Activated B cell treated with CpG ODN at 0.5 μM for 24 hours (primary cell): ENCODE measurements around the gene SLC6A6. TPM values are rescaled to one million over a fixed set of nuclear protein-coding genes. Genes with fewer than 3 reads are reported as not detected.

Source experiments
- ATAC-seq: fragments of 200-7000 bp; cut with Tn5 transposase; one replicate; pipeline ENCODE4 v1.10.0; 2021; ENCODE audit warnings: low read depth, mild to moderate bottlenecking, moderate library complexity
- CTCF ChIA-PET: fragments of 350-600 bp; sonication (Branson Sonifier 250); formaldehyde crosslinking; loops from one replicate; lab custom pipeline; 2021; ENCODE audit warnings: antibody characterized with exemption; lab: Charles Lee
- POLR2A ChIA-PET: fragments of 350-600 bp; sonication (Branson Sonifier 250); formaldehyde crosslinking; loops from one replicate; lab custom pipeline; 2021; ENCODE audit warnings: antibody characterized with exemption; lab: Charles Lee
- DNase-seq: peaks from one replicate; pipeline ENCODE4 v3.0.0; 2022
- H3K27ac Mint-ChIP-seq: one replicate; pipeline ENCODE4 v1.8.0; 2020; ENCODE audit warnings: mixed read lengths
- H3K27me3 Mint-ChIP-seq: one replicate; pipeline ENCODE4 v1.8.0; 2021; ENCODE audit warnings: mixed read lengths
- H3K36me3 Mint-ChIP-seq: one replicate; pipeline ENCODE4 v1.8.0; 2021; ENCODE audit warnings: low read depth, mixed read lengths
- H3K4me1 Mint-ChIP-seq: one replicate; pipeline ENCODE4 v1.8.0; 2021; ENCODE audit warnings: mixed read lengths
- H3K4me3 Mint-ChIP-seq: one replicate; pipeline ENCODE4 v1.8.0; 2020; ENCODE audit warnings: mild to moderate bottlenecking, mixed read lengths
- H3K9me3 Mint-ChIP-seq: one replicate; pipeline ENCODE4 v1.8.0; 2020; ENCODE audit warnings: mixed read lengths
- intact Hi-C: fragments of 100-400 bp; cut with micrococcal nuclease; formaldehyde crosslinking; loops from one replicate; pipeline ENCODE4 v1.15.1; 2024
- total RNA-seq: library from RNA; stranded (reverse); gene quantifications from 2 replicates; pipeline ENCODE4 v1.2.3, GENCODE V29; 2022
- TF ChIP-seq, protein P1 (sequence below): fragments of 200-600 bp; IDR thresholded peaks from one replicate; pipeline ENCODE4 v1.8.0; 2022; ENCODE audit warnings: antibody characterized with exemption, mild to moderate bottlenecking

The SLC6A6 gene
- total RNA-seq, 1 donor from 2014 or later: 67.3 TPM

DNA sequence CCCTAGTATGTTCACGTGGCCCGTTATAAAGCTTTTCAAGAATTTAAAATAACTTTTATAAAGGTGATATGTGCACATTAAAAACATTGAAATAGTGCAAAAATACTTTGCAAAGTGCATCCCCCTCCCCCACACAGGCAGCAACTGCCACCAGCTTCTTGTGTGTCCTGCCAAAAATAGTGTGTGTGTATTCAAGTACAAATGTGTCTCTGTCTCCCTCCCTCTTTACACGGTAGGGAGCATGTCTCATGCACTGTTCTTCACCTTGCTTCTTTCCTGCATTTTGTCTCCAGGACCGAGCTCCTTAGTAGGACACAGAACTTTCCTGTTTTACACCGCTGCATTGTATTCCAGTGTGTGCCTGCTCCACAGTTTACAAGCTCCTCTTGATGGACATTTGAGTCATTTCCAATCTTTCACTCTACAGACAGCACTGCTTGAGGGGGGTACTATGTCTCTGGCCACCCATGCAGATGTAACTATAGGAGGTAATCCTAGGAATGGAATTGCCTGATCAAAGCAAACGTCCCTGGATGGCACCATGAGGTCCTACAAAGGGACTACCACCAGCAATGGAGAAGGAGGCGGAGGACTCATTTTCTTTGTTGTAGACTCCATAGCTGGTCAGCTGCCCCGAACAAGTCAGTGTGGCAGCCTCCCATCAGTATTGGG is 52.4 kb downstream of the SLC6A6 start:
- ChIA-PET CTCF (interaction anchor here (1.1 kb wide), 1 partner anchor 251 kb away, joined by 4 read pairs; no protein-coding TSS in a partner anchor), POLR2A (no interaction called here)
- peaks cover 80% of the 10 kb centered on the region for H3K36me3 Mint-ChIP-seq
- TF ChIP-seq, protein P1, sequence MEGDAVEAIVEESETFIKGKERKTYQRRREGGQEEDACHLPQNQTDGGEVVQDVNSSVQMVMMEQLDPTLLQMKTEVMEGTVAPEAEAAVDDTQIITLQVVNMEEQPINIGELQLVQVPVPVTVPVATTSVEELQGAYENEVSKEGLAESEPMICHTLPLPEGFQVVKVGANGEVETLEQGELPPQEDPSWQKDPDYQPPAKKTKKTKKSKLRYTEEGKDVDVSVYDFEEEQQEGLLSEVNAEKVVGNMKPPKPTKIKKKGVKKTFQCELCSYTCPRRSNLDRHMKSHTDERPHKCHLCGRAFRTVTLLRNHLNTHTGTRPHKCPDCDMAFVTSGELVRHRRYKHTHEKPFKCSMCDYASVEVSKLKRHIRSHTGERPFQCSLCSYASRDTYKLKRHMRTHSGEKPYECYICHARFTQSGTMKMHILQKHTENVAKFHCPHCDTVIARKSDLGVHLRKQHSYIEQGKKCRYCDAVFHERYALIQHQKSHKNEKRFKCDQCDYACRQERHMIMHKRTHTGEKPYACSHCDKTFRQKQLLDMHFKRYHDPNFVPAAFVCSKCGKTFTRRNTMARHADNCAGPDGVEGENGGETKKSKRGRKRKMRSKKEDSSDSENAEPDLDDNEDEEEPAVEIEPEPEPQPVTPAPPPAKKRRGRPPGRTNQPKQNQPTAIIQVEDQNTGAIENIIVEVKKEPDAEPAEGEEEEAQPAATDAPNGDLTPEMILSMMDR: no peak
- H3K4me3 Mint-ChIP-seq: no peak overlapping the region
- H3K9me3 Mint-ChIP-seq: no peaks in the 10 kb centered on the region
- no peak overlapping the region for H3K27ac Mint-ChIP-seq
- intact Hi-C loops: no loop called here
- no peak for ATAC-seq
- no peaks in the 10 kb centered on the region for H3K27me3 Mint-ChIP-seq
- no peak for DNase-seq
- H3K4me1 Mint-ChIP-seq: peaks cover 10% of the 10 kb centered on the region

GRCh38 chr3:14455571-14456317 is 53.3 kb downstream of the SLC6A6 start:
- Mint-ChIP-seq H3K4me3 (no peak overlapping the region), H3K27me3 (no peaks in the 10 kb centered on the region), H3K36me3 (peaks cover 79% of the 10 kb centered on the region), H3K27ac (no peak overlapping the region), H3K4me1 (peaks cover 12% of the 10 kb centered on the region), H3K9me3 (no peaks in the 10 kb centered on the region)
- no peak for DNase-seq
- CTCF ChIA-PET: no interaction called here
- TF ChIP-seq, protein P1: no peak
- POLR2A ChIA-PET: interaction anchor here (1.0 kb wide), 1 partner anchor 54 kb away, joined by 4 read pairs; the partner anchor contains the start of gene SLC6A6
- intact Hi-C loops: no loop called here
- no peak for ATAC-seq

DNA sequence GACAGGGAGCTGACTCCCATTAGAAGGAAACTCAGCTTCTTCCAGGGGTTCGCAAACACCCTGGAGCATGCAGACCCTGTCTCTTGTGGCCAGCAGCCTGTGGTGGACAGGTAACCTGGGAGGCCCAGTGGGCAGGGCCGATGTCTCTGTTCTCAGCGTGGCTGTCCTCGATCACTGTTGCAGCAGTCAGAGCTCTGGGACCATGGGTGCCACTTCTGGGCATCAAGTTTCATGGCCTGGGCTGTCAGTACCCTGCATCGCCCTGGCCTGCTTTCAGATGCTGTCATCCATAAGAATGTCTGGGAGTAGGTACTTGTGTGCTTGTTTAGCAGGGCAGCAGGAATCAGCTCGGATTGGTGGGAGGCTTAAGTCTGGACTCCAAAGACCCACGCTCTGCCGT is 54.4 kb downstream of the SLC6A6 start:
- intact Hi-C loops: no loop called here
- peaks cover 16% of the 10 kb centered on the region for H3K4me1 Mint-ChIP-seq

DNA sequence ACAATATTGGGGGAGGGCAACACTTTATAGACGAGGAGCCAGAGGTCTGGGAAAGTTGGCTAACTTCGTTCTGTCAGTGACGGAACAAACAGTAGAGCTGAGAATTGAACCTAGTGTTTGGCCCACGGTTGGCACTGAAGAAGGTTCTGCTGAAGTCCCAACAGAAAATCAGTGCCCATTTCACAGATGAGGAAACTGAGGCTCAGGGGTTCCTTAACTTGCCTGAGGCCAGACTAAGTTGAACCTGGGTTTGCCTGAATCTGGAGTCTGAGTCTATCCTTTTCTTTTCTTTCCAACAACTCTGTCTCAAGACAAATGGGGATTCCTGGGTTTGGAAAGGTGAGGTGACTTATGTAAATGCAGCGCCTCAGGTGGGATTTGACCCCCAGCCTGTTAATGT is 55.1 kb downstream of the SLC6A6 start:
- no peaks in the 10 kb centered on the region for H3K9me3 Mint-ChIP-seq
- POLR2A ChIA-PET: no interaction called here
- intact Hi-C loops: no loop called here
- CTCF ChIA-PET: no interaction called here
- H3K4me3 Mint-ChIP-seq: no peak overlapping the region
- ATAC-seq: no peak
- TF ChIP-seq, protein P1: no peak
- peaks cover 78% of the 10 kb centered on the region for H3K36me3 Mint-ChIP-seq
- no peak for DNase-seq
- H3K4me1 Mint-ChIP-seq: peaks cover 17% of the 10 kb centered on the region
- H3K27me3 Mint-ChIP-seq: no peaks in the 10 kb centered on the region
- H3K27ac Mint-ChIP-seq: no peak overlapping the region

More for the DNA sequence above, 54.4 kb downstream of the SLC6A6 start:
- H3K27me3 Mint-ChIP-seq: no peaks in the 10 kb centered on the region
- TF ChIP-seq, protein P1: no peak
- H3K27ac Mint-ChIP-seq: no peak overlapping the region
- ChIA-PET POLR2A (interaction anchor here (1.0 kb wide), 1 partner anchor 55 kb away, joined by 4 read pairs; the partner anchor contains the start of gene SLC6A6), CTCF (no interaction called here)
- ATAC-seq (no peak), DNase-seq (no peak)
- H3K9me3 Mint-ChIP-seq: no peaks in the 10 kb centered on the region
- peaks cover 77% of the 10 kb centered on the region for H3K36me3 Mint-ChIP-seq
- H3K4me3 Mint-ChIP-seq: no peak overlapping the region

DNA sequence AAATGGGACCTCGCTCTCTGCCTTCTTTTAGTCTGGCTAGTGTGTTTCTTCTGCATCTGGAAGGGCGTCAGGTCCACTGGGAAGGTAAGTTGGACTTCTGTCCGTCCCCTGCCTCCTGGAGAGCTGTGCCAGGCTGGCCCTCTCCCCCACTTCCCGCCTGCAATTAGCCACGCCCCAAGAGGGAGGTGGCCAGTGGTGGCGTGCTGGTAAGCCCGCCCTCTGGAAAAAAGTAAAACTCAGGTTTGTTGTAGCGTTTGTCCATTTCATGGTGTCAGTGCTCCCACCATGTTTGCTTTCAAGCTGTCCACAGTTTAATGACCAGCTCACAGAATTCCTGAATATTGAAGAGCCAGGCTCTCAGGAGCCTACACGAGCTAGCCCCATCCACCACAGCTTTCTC is 55.6 kb downstream of the SLC6A6 start:
- peaks cover 17% of the 10 kb centered on the region for H3K4me1 Mint-ChIP-seq
- CTCF ChIA-PET: interaction anchor here (1.1 to 1.7 kb wide), 3 partner anchors 10 to 197 kb away, joined by 3 to 9 read pairs (median 3); no protein-coding TSS in a partner anchor
- DNase-seq (no peak), ATAC-seq (no peak)
- H3K4me3 Mint-ChIP-seq: no peak overlapping the region
- no peaks in the 10 kb centered on the region for H3K9me3 Mint-ChIP-seq
- H3K27me3 Mint-ChIP-seq: no peaks in the 10 kb centered on the region
- TF ChIP-seq, protein P1: no peak
- intact Hi-C loops: no loop called here
- peaks cover 80% of the 10 kb centered on the region for H3K36me3 Mint-ChIP-seq
- no peak overlapping the region for H3K27ac Mint-ChIP-seq
- POLR2A ChIA-PET: interaction anchor here (1.0 to 1.4 kb wide), 3 partner anchors 26 to 55 kb away, joined by 4 to 5 read pairs (median 5); partner anchors contain the start of gene SLC6A6
